ENCODE data around the gene TBC1D22B. TPM values are rescaled to one million over a fixed set of nuclear protein-coding genes. Genes with fewer than 3 reads are reported as not detected.

The TBC1D22B gene
- total and polyA plus RNA-seq, 9 of the 15 experiments (the other 6 are each of a cell fraction or from before 2014, with no cell fraction given) = 4.8 to 24.2 (median 13.5) TPM

GRCh38 chr6:37314487-37315156 is 57.0 kb downstream of the TBC1D22B start (continued):
- peak; percentile 92 for TF ChIP-seq ZNF584 (CRISPR knock-in tag; IDR thresholded peaks at IDR 0.05; ENCODE audit: low read depth)
- peak; percentile 99 for TF ChIP-seq MTA2 (IDR thresholded peaks at IDR 0.05; ENCODE audit: low read depth)
- no peak for TF ChIP-seq ASH1L (IDR thresholded peaks at IDR 0.05; ENCODE audit: borderline replicate concordance, low read depth, partially characterized antibody)
- peak; percentile 94 for TF ChIP-seq TOE1 (IDR thresholded peaks at IDR 0.05; ENCODE audit: borderline replicate concordance)
- no peak for TF ChIP-seq TOE1 (CRISPR knock-in tag; IDR thresholded peaks at IDR 0.05; ENCODE audit: borderline replicate concordance, low read depth)
- TF ChIP-seq MBD2 (IDR thresholded peaks at IDR 0.05; ENCODE audit: borderline replicate concordance, low read depth) = peak; percentile 59
- TF ChIP-seq RFX5 (IDR thresholded peaks at IDR 0.05; ENCODE audit: low read depth, low read length) = no peak
- peak; percentile 95 for TF ChIP-seq GATAD2A (IDR thresholded peaks at IDR 0.05)
- TF ChIP-seq ZBTB12 (CRISPR knock-in tag; IDR thresholded peaks at IDR 0.05) = peak; percentile 44; the same call in 1 of the 2 replicates
- no peak for TF ChIP-seq ZNF407 (IDR thresholded peaks at IDR 0.05; ENCODE audit: low read depth)
- no peak for TF ChIP-seq CBX8 (IDR thresholded peaks at IDR 0.05; ENCODE audit: borderline replicate concordance, extremely low read depth, low read depth, low read length, poor library complexity, severe bottlenecking)
- peak in 1 of 2 experiments; percentile 95; a peak in 2 of 3 replicates for TF ChIP-seq CBX3 (IDR thresholded peaks at IDR 0.05; ENCODE audit: borderline replicate concordance in 1 of 2, low read length in 2 of 2)
- no peak for TF ChIP-seq HIVEP1 (CRISPR knock-in tag; IDR thresholded peaks at IDR 0.05)
- peak; percentile 86 for TF ChIP-seq ZEB2 (IDR thresholded peaks at IDR 0.05)
- TF ChIP-seq ATF6 (CRISPR knock-in tag; IDR thresholded peaks at IDR 0.05) = peak; percentile 35; the same call in 1 of the 2 replicates
- no peak for TF ChIP-seq SIRT6 (IDR thresholded peaks at IDR 0.05; ENCODE audit: low read depth, low read length)
